Testis (tissue), 3 donors: Measurements from ENCODE around the gene ARID2. TPM values are rescaled to one million over a fixed set of nuclear protein-coding genes. Genes with fewer than 3 reads are reported as not detected.

Source experiments
- DNase-seq: peaks from one replicate; pipeline ENCODE4 v3.0.0-alpha.2; 2019
- H3K27ac ChIP-seq, 2 donors: fragments of 200-600 bp; sonication (generic); one replicate each; pipeline ENCODE4 v1.5.1; 2019
- H3K27me3 ChIP-seq: fragments of 200-600 bp; sonication (generic); one replicate; pipeline ENCODE4 v1.5.1; 2019
- H3K36me3 ChIP-seq: fragments of 200-600 bp; sonication (generic); one replicate; pipeline ENCODE4 v1.5.1; 2017; ENCODE audit warnings: low read depth; ENCODE audit errors: missing control alignments
- H3K4me1 ChIP-seq: fragments of 200-600 bp; sonication (generic); one replicate; pipeline ENCODE4 v1.5.1; 2019
- H3K4me3 ChIP-seq, 2 donors: fragments of 200-600 bp; sonication (generic); one replicate each; pipeline ENCODE4 v1.5.1; 2017 to 2019
- H3K9me3 ChIP-seq: fragments of 200-600 bp; sonication (generic); one replicate; pipeline ENCODE4 v1.5.1; 2017
- CTCF ChIP-seq, 3 experiments: fragments of 450-650 bp in 2 of 3; fragments of 200-600 bp in 1 of 3; sonication (generic) in 1 of 3; IDR thresholded peaks; one replicate each; pipeline ENCODE4 v1.5.1; 2016 to 2019; ENCODE audit warnings: antibody characterized with exemption in 3 of 3, mild to moderate bottlenecking in 2 of 3, moderate library complexity in 1 of 3
- POLR2A ChIP-seq: fragments of 450-650 bp; IDR thresholded peaks from one replicate; pipeline ENCODE4 v1.6.1; 2017; ENCODE audit warnings: antibody characterized with exemption, mild to moderate bottlenecking, moderate library complexity
- WGBS, 2 donors: methylation state at CpG; one replicate each; pipeline ENCODE4 v1.1.5; 2018; 5-methylcytosine and 5-hydroxymethylcytosine counted together
- intact Hi-C: fragments of 100-400 bp; cut with DNase I; formaldehyde crosslinking; loops from one replicate; pipeline ENCODE4 v1.15.1; 2023; ENCODE audit warnings: low total_unique reads
- polyA plus RNA-seq: library from polyadenylated mRNA; stranded (reverse); fragments of 350-450 nt; fragmentation: Illumina TruSeq; extraction: RNeasy Lipid Tissue Mini Kit (QIAGEN cat#74804); gene quantifications from one replicate; pipeline ENCODE4 v1.2.3, GENCODE V29; 2014; ENCODE audit warnings: low read depth, low replicate concordance; ENCODE audit not compliant: insufficient read depth
- total RNA-seq, 2 donors: library from RNA; depleted of rRNA; stranded (reverse); fragments of >200 nt; gene quantifications; one replicate each; pipeline ENCODE4 v1.2.3, GENCODE V29; 2016

The ARID2 gene
- total and polyA plus RNA-seq, 3 donors from 2014 or later: 50.4 to 82.2 (median 72.4) TPM

DNA sequence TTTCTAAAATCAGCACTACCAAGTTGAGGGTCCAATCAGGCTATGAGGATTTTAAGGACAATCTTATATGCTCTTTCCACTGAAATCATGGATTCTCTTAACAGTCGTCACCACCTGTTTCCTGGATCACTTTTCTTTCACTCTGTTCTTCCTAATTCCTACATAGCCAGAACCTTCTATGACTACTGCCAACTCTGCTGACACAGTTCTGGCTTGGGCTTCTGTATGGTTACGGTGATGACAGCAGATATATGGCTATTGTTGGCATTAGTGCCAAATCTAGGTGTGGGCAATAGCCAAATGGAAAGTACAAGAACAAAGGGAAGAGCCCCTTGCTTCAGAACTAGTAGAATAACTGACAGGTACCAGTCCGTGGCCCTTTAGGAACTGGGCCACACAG is 124.0 kb downstream of the ARID2 start:
- no peak overlapping the region for H3K4me3 ChIP-seq
- WGBS, 2 donors: 87 to 93% methylated on average over 3 of the region's 3 CpGs
- no peaks in the 10 kb centered on the region for H3K36me3 ChIP-seq
- DNase-seq: no peak
- intact Hi-C loops: no loop called here
- no peaks in the 10 kb centered on the region for H3K27me3 ChIP-seq
- no peak for TF ChIP-seq CTCF (IDR thresholded peaks at IDR 0.05)
- TF ChIP-seq POLR2A: no peak
- no peaks in the 10 kb centered on the region for H3K9me3 ChIP-seq
- no peaks in the 10 kb centered on the region for H3K4me1 ChIP-seq
- H3K27ac ChIP-seq: no peak overlapping the region

GRCh38 chr12:45863332-45863731 is 133.8 kb downstream of the ARID2 start:
- H3K27ac ChIP-seq: no peak overlapping the region
- DNase-seq: no peak
- H3K27me3 ChIP-seq: no peaks in the 10 kb centered on the region
- TF ChIP-seq CTCF (IDR thresholded peaks at IDR 0.05): no peak
- TF ChIP-seq POLR2A: no peak
- WGBS, 2 donors: 42 to 55% methylated on average over 2 of the region's 2 CpGs
- no peaks in the 10 kb centered on the region for H3K36me3 ChIP-seq
- no peaks in the 10 kb centered on the region for H3K9me3 ChIP-seq
- H3K4me3 ChIP-seq: no peak overlapping the region
- no peaks in the 10 kb centered on the region for H3K4me1 ChIP-seq
- intact Hi-C loops: no loop called here

DNA sequence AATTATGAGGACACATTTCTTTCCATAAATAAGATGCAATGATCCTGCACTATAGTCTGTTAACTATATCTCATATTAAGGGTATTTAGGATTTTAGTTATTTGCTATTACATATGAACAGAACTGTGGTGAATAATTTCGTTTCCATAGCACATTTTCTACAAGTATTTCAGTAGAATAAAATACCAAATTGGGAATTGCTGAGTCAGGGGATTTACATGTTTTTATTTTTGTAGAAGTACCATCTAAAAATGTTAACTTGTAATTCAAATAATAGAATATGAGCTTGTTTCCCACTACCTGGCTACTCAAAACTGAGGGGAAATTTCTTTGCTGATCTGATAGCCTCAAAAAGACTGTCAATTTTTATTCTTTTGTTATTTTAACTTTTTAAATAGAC is 136.8 kb downstream of the ARID2 start:
- TF ChIP-seq CTCF (IDR thresholded peaks at IDR 0.05) (no peak), POLR2A (no peak)
- no peaks in the 10 kb centered on the region for H3K27me3 ChIP-seq
- no peak for DNase-seq
- WGBS, 2 donors: 87 to 94% methylated on average over 1 of the region's 1 CpG
- H3K4me1 ChIP-seq: no peaks in the 10 kb centered on the region
- H3K4me3 ChIP-seq: no peak overlapping the region
- no peak overlapping the region for H3K27ac ChIP-seq
- intact Hi-C loops: no loop called here
- H3K36me3 ChIP-seq: no peaks in the 10 kb centered on the region
- H3K9me3 ChIP-seq: no peaks in the 10 kb centered on the region

DNA sequence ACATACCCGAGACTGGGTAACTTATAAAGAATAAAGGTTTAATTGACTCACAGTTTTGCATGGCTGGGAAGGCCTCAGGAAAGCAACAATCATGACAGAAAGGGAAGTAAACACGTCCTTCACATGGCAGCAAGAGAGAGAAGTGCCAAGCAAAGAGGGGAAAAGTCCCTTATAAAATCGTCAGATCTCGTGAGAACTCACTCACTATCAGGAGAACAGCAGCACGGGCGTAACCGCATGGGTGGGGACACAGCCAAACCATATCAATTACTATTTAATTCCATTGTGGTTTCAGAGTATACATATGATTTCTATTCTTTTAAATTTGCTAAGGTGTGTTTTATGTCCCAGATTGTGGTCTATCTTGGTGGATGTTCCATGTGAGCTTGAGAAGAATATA is 142.9 kb downstream of the ARID2 start:
- 93% methylated on average over 7 of the region's 7 CpGs for WGBS, 2 donors
- H3K4me3 ChIP-seq: no peak overlapping the region

More for the DNA sequence above, 142.9 kb downstream of the ARID2 start:
- intact Hi-C loops: no loop called here
- no peaks in the 10 kb centered on the region for H3K36me3 ChIP-seq
- no peak for DNase-seq
- H3K27ac ChIP-seq: no peak overlapping the region
- TF ChIP-seq CTCF (IDR thresholded peaks at IDR 0.05) (no peak), POLR2A (no peak)
- H3K27me3 ChIP-seq: no peaks in the 10 kb centered on the region
- no peaks in the 10 kb centered on the region for H3K9me3 ChIP-seq
- no peaks in the 10 kb centered on the region for H3K4me1 ChIP-seq
